Measurements from ENCODE around the gene KCNC1. TPM values are rescaled to one million over a fixed set of nuclear protein-coding genes. Genes with fewer than 3 reads are reported as not detected.

KCNC1 gene
- total and polyA plus RNA-seq, 2 of the 13 experiments (the other 11 are each of a cell fraction or from before 2014, with no cell fraction given), result 0.01 to 0.04 TPM

DNA sequence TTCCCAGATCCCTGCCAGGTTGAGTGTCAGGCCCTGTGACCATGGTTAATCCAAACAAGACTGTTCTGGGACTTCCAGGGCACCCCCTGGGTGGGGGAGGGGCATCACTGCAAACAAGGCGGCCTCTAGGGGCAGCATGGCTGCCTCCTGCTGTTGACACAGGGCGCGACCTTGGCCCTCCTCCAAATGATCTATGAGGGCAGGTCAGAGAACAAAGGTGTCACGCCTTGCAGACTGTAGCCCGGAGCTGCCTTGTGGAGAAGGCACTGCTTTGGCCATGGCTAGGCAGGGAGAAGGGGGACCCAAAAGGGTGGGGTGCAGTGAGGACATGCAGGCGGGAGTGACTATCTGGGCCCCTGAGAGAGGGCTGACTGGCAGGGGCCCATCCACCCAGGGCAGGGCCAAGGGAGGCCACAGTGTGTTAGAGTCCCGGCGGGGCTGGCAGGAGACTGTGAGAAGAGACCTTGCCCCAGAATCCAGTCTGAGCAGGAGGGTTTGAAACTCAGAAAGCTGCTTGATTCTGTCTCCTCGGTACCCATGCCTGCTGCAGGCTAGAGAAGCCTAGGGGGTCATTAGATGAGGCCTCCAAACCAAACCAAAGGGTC is 35.6 kb downstream of the KCNC1 start (continued):
- TF ChIP-seq MLLT10 (CRISPR knock-in tag; IDR thresholded peaks at IDR 0.05), result no peak
- TF ChIP-seq, protein P1, sequence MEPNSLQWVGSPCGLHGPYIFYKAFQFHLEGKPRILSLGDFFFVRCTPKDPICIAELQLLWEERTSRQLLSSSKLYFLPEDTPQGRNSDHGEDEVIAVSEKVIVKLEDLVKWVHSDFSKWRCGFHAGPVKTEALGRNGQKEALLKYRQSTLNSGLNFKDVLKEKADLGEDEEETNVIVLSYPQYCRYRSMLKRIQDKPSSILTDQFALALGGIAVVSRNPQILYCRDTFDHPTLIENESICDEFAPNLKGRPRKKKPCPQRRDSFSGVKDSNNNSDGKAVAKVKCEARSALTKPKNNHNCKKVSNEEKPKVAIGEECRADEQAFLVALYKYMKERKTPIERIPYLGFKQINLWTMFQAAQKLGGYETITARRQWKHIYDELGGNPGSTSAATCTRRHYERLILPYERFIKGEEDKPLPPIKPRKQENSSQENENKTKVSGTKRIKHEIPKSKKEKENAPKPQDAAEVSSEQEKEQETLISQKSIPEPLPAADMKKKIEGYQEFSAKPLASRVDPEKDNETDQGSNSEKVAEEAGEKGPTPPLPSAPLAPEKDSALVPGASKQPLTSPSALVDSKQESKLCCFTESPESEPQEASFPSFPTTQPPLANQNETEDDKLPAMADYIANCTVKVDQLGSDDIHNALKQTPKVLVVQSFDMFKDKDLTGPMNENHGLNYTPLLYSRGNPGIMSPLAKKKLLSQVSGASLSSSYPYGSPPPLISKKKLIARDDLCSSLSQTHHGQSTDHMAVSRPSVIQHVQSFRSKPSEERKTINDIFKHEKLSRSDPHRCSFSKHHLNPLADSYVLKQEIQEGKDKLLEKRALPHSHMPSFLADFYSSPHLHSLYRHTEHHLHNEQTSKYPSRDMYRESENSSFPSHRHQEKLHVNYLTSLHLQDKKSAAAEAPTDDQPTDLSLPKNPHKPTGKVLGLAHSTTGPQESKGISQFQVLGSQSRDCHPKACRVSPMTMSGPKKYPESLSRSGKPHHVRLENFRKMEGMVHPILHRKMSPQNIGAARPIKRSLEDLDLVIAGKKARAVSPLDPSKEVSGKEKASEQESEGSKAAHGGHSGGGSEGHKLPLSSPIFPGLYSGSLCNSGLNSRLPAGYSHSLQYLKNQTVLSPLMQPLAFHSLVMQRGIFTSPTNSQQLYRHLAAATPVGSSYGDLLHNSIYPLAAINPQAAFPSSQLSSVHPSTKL (CRISPR knock-in tag; IDR thresholded peaks at IDR 0.05), result peak; percentile 98
- TF ChIP-seq ZNF382 (CRISPR knock-in tag; IDR thresholded peaks at IDR 0.05; ENCODE audit: borderline replicate concordance), result no peak
- no peak for TF ChIP-seq SATB2 (CRISPR knock-in tag; IDR thresholded peaks at IDR 0.05)
- peak; percentile 93 for TF ChIP-seq MEF2D (CRISPR knock-in tag; IDR thresholded peaks at IDR 0.05)
- peak; percentile 56; the same call in 1 of the 2 replicates for TF ChIP-seq CEBPG (CRISPR knock-in tag; IDR thresholded peaks at IDR 0.05)
- TF ChIP-seq, protein P2, sequence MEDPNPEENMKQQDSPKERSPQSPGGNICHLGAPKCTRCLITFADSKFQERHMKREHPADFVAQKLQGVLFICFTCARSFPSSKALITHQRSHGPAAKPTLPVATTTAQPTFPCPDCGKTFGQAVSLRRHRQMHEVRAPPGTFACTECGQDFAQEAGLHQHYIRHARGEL (CRISPR knock-in tag; IDR thresholded peaks at IDR 0.05), result no peak
- peak; percentile 91; the same call in 1 of the 2 replicates for TF ChIP-seq MEIS1 (CRISPR knock-in tag; IDR thresholded peaks at IDR 0.05; ENCODE audit: borderline replicate concordance)
- TF ChIP-seq SMAD1 (CRISPR knock-in tag; IDR thresholded peaks at IDR 0.05; ENCODE audit: borderline replicate concordance, low read depth), result no peak
- no peak for TF ChIP-seq ZSCAN22 (CRISPR knock-in tag; IDR thresholded peaks at IDR 0.05)
- peak; percentile 94 for TF ChIP-seq RXRB (CRISPR knock-in tag; IDR thresholded peaks at IDR 0.05; ENCODE audit: borderline replicate concordance)
- no peak for TF ChIP-seq ZNF850 (CRISPR knock-in tag; conservative IDR thresholded peaks at IDR 0.05)
- peak; percentile 90 for TF ChIP-seq HOXA5 (CRISPR knock-in tag; IDR thresholded peaks at IDR 0.05)
- TF ChIP-seq PRPF4 (IDR thresholded peaks at IDR 0.05; ENCODE audit: low read depth, low read length, poor library complexity, severe bottlenecking), result peak; percentile 96
- TF ChIP-seq, protein P3, sequence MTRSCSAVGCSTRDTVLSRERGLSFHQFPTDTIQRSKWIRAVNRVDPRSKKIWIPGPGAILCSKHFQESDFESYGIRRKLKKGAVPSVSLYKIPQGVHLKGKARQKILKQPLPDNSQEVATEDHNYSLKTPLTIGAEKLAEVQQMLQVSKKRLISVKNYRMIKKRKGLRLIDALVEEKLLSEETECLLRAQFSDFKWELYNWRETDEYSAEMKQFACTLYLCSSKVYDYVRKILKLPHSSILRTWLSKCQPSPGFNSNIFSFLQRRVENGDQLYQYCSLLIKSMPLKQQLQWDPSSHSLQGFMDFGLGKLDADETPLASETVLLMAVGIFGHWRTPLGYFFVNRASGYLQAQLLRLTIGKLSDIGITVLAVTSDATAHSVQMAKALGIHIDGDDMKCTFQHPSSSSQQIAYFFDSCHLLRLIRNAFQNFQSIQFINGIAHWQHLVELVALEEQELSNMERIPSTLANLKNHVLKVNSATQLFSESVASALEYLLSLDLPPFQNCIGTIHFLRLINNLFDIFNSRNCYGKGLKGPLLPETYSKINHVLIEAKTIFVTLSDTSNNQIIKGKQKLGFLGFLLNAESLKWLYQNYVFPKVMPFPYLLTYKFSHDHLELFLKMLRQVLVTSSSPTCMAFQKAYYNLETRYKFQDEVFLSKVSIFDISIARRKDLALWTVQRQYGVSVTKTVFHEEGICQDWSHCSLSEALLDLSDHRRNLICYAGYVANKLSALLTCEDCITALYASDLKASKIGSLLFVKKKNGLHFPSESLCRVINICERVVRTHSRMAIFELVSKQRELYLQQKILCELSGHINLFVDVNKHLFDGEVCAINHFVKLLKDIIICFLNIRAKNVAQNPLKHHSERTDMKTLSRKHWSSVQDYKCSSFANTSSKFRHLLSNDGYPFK (CRISPR knock-in tag; IDR thresholded peaks at IDR 0.05; ENCODE audit: borderline replicate concordance), result peak; percentile 65; the same call in 1 of the 2 replicates
- peak; percentile 93; the same call in 1 of the 2 replicates for TF ChIP-seq ZBTB3 (CRISPR knock-in tag; IDR thresholded peaks at IDR 0.05; ENCODE audit: borderline replicate concordance, low read depth)
- no peak for TF ChIP-seq TOE1 (CRISPR knock-in tag; IDR thresholded peaks at IDR 0.05)
- peak; percentile 73 for TF ChIP-seq ZNF792 (CRISPR knock-in tag; IDR thresholded peaks at IDR 0.05)
- TF ChIP-seq BORCS8-MEF2B (CRISPR knock-in tag; IDR thresholded peaks at IDR 0.05), result peak; percentile 90
- TF ChIP-seq KDM1A (CRISPR knock-in tag; IDR thresholded peaks at IDR 0.05), result peak; percentile 82; the same call in 1 of the 2 replicates
- TF ChIP-seq TCF7 (IDR thresholded peaks at IDR 0.05; ENCODE audit: low read depth), result peak; percentile 80
- peak; percentile 93 for TF ChIP-seq ZFP1 (CRISPR knock-in tag; IDR thresholded peaks at IDR 0.05)
- no peak for TF ChIP-seq ZNF552 (CRISPR knock-in tag; IDR thresholded peaks at IDR 0.05; ENCODE audit: borderline replicate concordance)
- no peak for TF ChIP-seq TAF1 (CRISPR knock-in tag; IDR thresholded peaks at IDR 0.05)

Measured in HepG2 (cell line).